ENCODE results near the gene RPS24.
"Not testable (repeated sequence)": the region's sequence is repeated elsewhere in the genome, so short reads cannot be mapped to it uniquely, and the experiment has no call there.

The RPS24 gene

GRCh38 chr10:78033637-78034470 is at the start of gene RPS24:
Gene RPS24 (plus strand): TSS chr10:78033863. CDS start chr10:78033902, 39 bp downstream.
- DNase-seq = peak; percentile 95
- peak; percentile 85 to 91 for ATAC-seq (replicated peaks)
- H3K4me1 Mint-ChIP-seq = peaks cover 35 to 52% of the 10 kb centered on the region in 2 donors
- peaks cover 0 to 1% of the 10 kb centered on the region in 2 donors for H3K9me3 Mint-ChIP-seq
- peak within 1 kb of the TSS; percentile 97 for H3K27ac Mint-ChIP-seq
- peak within 1 kb of the TSS; percentile 90 to 97 for H3K4me3 Mint-ChIP-seq
- peaks cover 35 to 48% of the 10 kb centered on the region in 2 donors for H3K36me3 Mint-ChIP-seq
- H3K27me3 Mint-ChIP-seq = no peaks in the 10 kb centered on the region

GRCh38 chr10:77984986-77985385 is 48.7 kb upstream of the RPS24 start:
- Mint-ChIP-seq H3K36me3 (peaks cover 59 to 67% of the 10 kb centered on the region in 2 donors), H3K27me3 (no peaks in the 10 kb centered on the region), H3K9me3 (no peaks in the 10 kb centered on the region), H3K27ac (no peak overlapping the region), H3K4me3 (no peak overlapping the region), H3K4me1 (no peaks in the 10 kb centered on the region)
- no peak for ATAC-seq (replicated peaks)
- no peak for DNase-seq

- DNase-seq (no peak), ATAC-seq (replicated peaks) (no peak)
- no peaks in the 10 kb centered on the region for H3K9me3 Mint-ChIP-seq
- peak overlapping the region; percentile 9 for H3K27ac Mint-ChIP-seq
- no peaks in the 10 kb centered on the region for H3K4me1 Mint-ChIP-seq
- H3K36me3 Mint-ChIP-seq = peaks cover 55 to 64% of the 10 kb centered on the region in 2 donors
- H3K4me3 Mint-ChIP-seq = no peak overlapping the region
- H3K27me3 Mint-ChIP-seq = no peaks in the 10 kb centered on the region
Measured at GRCh38 chr10:77987671-77988255, 45.9 kb upstream of the RPS24 start.

GRCh38 chr10:77989081-77989724 is 44.5 kb upstream of the RPS24 start:
- Mint-ChIP-seq H3K27me3 (no peaks in the 10 kb centered on the region), H3K4me1 (no peaks in the 10 kb centered on the region), H3K9me3 (no peaks in the 10 kb centered on the region), H3K27ac (no peak overlapping the region), H3K36me3 (peaks cover 53 to 63% of the 10 kb centered on the region in 2 donors), H3K4me3 (no peak overlapping the region)
- ATAC-seq (replicated peaks) = no peak
- no peak for DNase-seq

- Mint-ChIP-seq H3K4me3 (no peak overlapping the region), H3K4me1 (peaks cover 0 to 5% of the 10 kb centered on the region in 2 donors), H3K27me3 (no peaks in the 10 kb centered on the region), H3K9me3 (no peaks in the 10 kb centered on the region), H3K27ac (no peak overlapping the region), H3K36me3 (peaks cover 49 to 55% of the 10 kb centered on the region in 2 donors)
- no peak for DNase-seq
- no peak for ATAC-seq (replicated peaks)
Measured at GRCh38 chr10:77993620-77994019, 40.0 kb upstream of the RPS24 start.

- H3K27me3 Mint-ChIP-seq; H3K4me3 Mint-ChIP-seq; ATAC-seq (replicated peaks); H3K9me3 Mint-ChIP-seq; H3K4me1 Mint-ChIP-seq; H3K27ac Mint-ChIP-seq; DNase-seq: not testable (repeated sequence)
- H3K36me3 Mint-ChIP-seq = peaks cover 50 to 66% of the 10 kb centered on the region in 2 donors
Measured at GRCh38 chr10:77998780-77999179, 34.9 kb upstream of the RPS24 start.

- Mint-ChIP-seq H3K27ac (no peak overlapping the region), H3K36me3 (peaks cover 52 to 69% of the 10 kb centered on the region in 2 donors), H3K9me3 (no peaks in the 10 kb centered on the region), H3K27me3 (no peaks in the 10 kb centered on the region), H3K4me1 (peaks cover 0 to 5% of the 10 kb centered on the region in 2 donors), H3K4me3 (no peak overlapping the region)
- ATAC-seq (replicated peaks) (no peak), DNase-seq (no peak)
Measured at GRCh38 chr10:78000206-78000605, 33.5 kb upstream of the RPS24 start.

- DNase-seq (no peak), ATAC-seq (replicated peaks) (no peak)
- Mint-ChIP-seq H3K36me3 (peaks cover 56 to 75% of the 10 kb centered on the region in 2 donors), H3K9me3 (no peaks in the 10 kb centered on the region), H3K4me1 (peaks cover 0 to 5% of the 10 kb centered on the region in 2 donors), H3K27ac (no peak overlapping the region), H3K27me3 (no peaks in the 10 kb centered on the region), H3K4me3 (no peak overlapping the region)
Measured at GRCh38 chr10:78000956-78001472, 32.6 kb upstream of the RPS24 start.

GRCh38 chr10:78002541-78003288 is 30.9 kb upstream of the RPS24 start:
- ATAC-seq (replicated peaks) = no peak
- H3K4me3 Mint-ChIP-seq = no peak overlapping the region
- no peaks in the 10 kb centered on the region for H3K27me3 Mint-ChIP-seq
- H3K4me1 Mint-ChIP-seq = peaks cover 0 to 2% of the 10 kb centered on the region in 2 donors
- H3K27ac Mint-ChIP-seq = no peak overlapping the region
- H3K36me3 Mint-ChIP-seq = peaks cover 50 to 72% of the 10 kb centered on the region in 2 donors
- H3K9me3 Mint-ChIP-seq = no peaks in the 10 kb centered on the region
- DNase-seq = no peak

GRCh38 chr10:78004215-78005026 is 29.2 kb upstream of the RPS24 start:
- Mint-ChIP-seq H3K27me3 (no peaks in the 10 kb centered on the region), H3K4me1 (no peaks in the 10 kb centered on the region), H3K27ac (no peak overlapping the region), H3K36me3 (peaks cover 47 to 69% of the 10 kb centered on the region in 2 donors), H3K4me3 (no peak overlapping the region), H3K9me3 (no peaks in the 10 kb centered on the region)
- DNase-seq (no peak), ATAC-seq (replicated peaks) (no peak)

- Mint-ChIP-seq H3K4me1 (no peaks in the 10 kb centered on the region), H3K27ac (no peak overlapping the region), H3K9me3 (no peaks in the 10 kb centered on the region), H3K4me3 (no peak overlapping the region), H3K36me3 (peaks cover 48 to 67% of the 10 kb centered on the region in 2 donors), H3K27me3 (no peaks in the 10 kb centered on the region)
- no peak for DNase-seq
- ATAC-seq (replicated peaks) = no peak
Measured at GRCh38 chr10:78007172-78007571, 26.5 kb upstream of the RPS24 start.

- Mint-ChIP-seq H3K4me1 (no peaks in the 10 kb centered on the region), H3K9me3 (no peaks in the 10 kb centered on the region), H3K36me3 (peaks cover 51 to 59% of the 10 kb centered on the region in 2 donors), H3K27ac (no peak overlapping the region), H3K4me3 (no peak overlapping the region), H3K27me3 (no peaks in the 10 kb centered on the region)
- no peak for ATAC-seq (replicated peaks)
- no peak for DNase-seq
Measured at GRCh38 chr10:78009662-78010061, 24.0 kb upstream of the RPS24 start.

GRCh38 chr10:78010278-78010677 is 23.4 kb upstream of the RPS24 start:
- Mint-ChIP-seq H3K9me3 (no peaks in the 10 kb centered on the region), H3K4me3 (no peak overlapping the region), H3K36me3 (peaks cover 46 to 59% of the 10 kb centered on the region in 2 donors), H3K27me3 (no peaks in the 10 kb centered on the region), H3K4me1 (no peaks in the 10 kb centered on the region), H3K27ac (no peak overlapping the region)
- DNase-seq (no peak), ATAC-seq (replicated peaks) (no peak)

Data from stimulated activated naive B cell treated with anti-CD40 and anti-IgM and Interleukin-4, amounts not matched to agents 10 μg/mL and 1 μg/mL and 100 μg/mL, for 72 hours (primary cell).